22Rv1 (cell line): ENCODE results near the gene GPBAR1.
"Not testable (repeated sequence)": the region's sequence is repeated elsewhere in the genome, so short reads cannot be mapped to it uniquely, and the experiment has no call there.

Experiments
- CTCF ChIP-seq: fragments of 450-650 bp; IDR thresholded peaks from 2 replicates; pipeline ENCODE4 v1.5.1; 2017; ENCODE audit warnings: mild to moderate bottlenecking
- ZFX ChIP-seq: fragments of 450-650 bp; IDR thresholded peaks from 2 replicates; pipeline ENCODE4 v1.6.1; 2017; ENCODE audit warnings: antibody characterized with exemption, borderline replicate concordance

- not testable (repeated sequence) for TF ChIP-seq CTCF, ZFX
Observed at GRCh38 chr2:218273214-218273907, 12.5 kb downstream of the GPBAR1 start.
